C4-2B (cell line): ENCODE results near the gene TBX21.

Source experiments
- CTCF ChIP-seq: fragments of 450-650 bp; conservative IDR thresholded peaks from 2 replicates; pipeline ENCODE4 v1.5.1; 2017; ENCODE audit warnings: mild to moderate bottlenecking
- ZFX ChIP-seq: fragments of 450-650 bp; IDR thresholded peaks from 2 replicates; pipeline ENCODE4 v1.6.1; 2017

- TF ChIP-seq CTCF (no peak), ZFX (no peak)
These were observed 513 bp upstream of the TBX21 start for GRCh38 chr17:47732399-47733046.
